Astrocyte (in vitro differentiated cells and primary cell): Measurements from ENCODE around the gene PLEKHA7.

Experiments
- CTCF ChIP-seq: IDR thresholded peaks from 2 replicates; pipeline ENCODE4 v1.5.1; 2011; ENCODE audit warnings: low read depth, mild to moderate bottlenecking, inconsistent platforms, low read length, moderate library complexity; ENCODE audit not compliant: insufficient read depth
- EZH2 ChIP-seq: IDR thresholded peaks from 2 replicates; pipeline ENCODE4 v1.6.1; 2012; ENCODE audit warnings: mild to moderate bottlenecking, low read length, inconsistent platforms; ENCODE audit not compliant: insufficient read depth

GRCh38 chr11:16817351-16817750 lies 196.9 kb downstream of the PLEKHA7 start:
- no peak for TF ChIP-seq CTCF
- TF ChIP-seq EZH2, result no peak
